H1 (cell line): ENCODE measurements around the gene CCDC136. TPM values are rescaled to one million over a fixed set of nuclear protein-coding genes. Genes with fewer than 3 reads are reported as not detected.

ENCODE experiments used
- CHD2 ChIP-seq: IDR thresholded peaks from 2 replicates; pipeline ENCODE4 v1.6.1; 2012; ENCODE audit warnings: low read length, improper control_type of control experiment
- EP300 ChIP-seq, 2 experiments: IDR thresholded peaks; 1 replicate in 1 of 2; 2 replicates in 1 of 2; pipeline ENCODE4 v1.6.1; 2011 to 2012; ENCODE audit warnings: low read depth in 2 of 2, low read length in 2 of 2, mild to moderate bottlenecking in 2 of 2, borderline replicate concordance in 1 of 2, inconsistent platforms in 1 of 2, moderate library complexity in 1 of 2
- EZH2 ChIP-seq: fragments of 200-600 bp; sonication (generic); IDR thresholded peaks from 2 replicates; pipeline ENCODE4 v1.7.1; 2012; ENCODE audit warnings: low read depth, mild to moderate bottlenecking, moderate library complexity, low read length, inconsistent platforms; ENCODE audit not compliant: severe bottlenecking
- GABPA ChIP-seq: IDR thresholded peaks from 2 replicates; pipeline ENCODE4 v1.6.1; 2011; ENCODE audit warnings: mild to moderate bottlenecking, low read length, moderate library complexity, borderline replicate concordance; ENCODE audit not compliant: insufficient read depth
- PHF8 ChIP-seq: fragments of 200-600 bp; sonication (generic); conservative IDR thresholded peaks from 2 replicates; pipeline ENCODE4 v1.7.1; 2012; ENCODE audit warnings: low read depth, mild to moderate bottlenecking, inconsistent platforms, low read length, moderate library complexity
- SRF ChIP-seq: IDR thresholded peaks from 2 replicates; pipeline ENCODE4 v1.6.1; 2011; ENCODE audit warnings: mild to moderate bottlenecking, low read depth, low read length, moderate library complexity
- polyA plus RNA-seq, 7 experiments: library from polyadenylated mRNA; depleted of rRNA in 3 of 7; stranded (reverse) in 5 of 7; unstranded in 2 of 7; fragments of >200 nt in 5 of 7; fragments of 200-250 nt in 2 of 7; gene quantifications; 1 replicate in 5 of 7; 2 replicates in 1 of 7; 4 replicates in 1 of 7; pipeline versions ENCODE4 v1.2.1 to v1.2.3, GENCODE V29; 2011 to 2013; ENCODE audit warnings: missing spikeins in 2 of 7, mixed read lengths in 2 of 7
- total RNA-seq: library from RNA; stranded (reverse); fragmentation: NEBNext Ultra II Directional; extraction: Animal tissue kit (Norgen Biotek cat#: 25700); gene quantifications from 2 replicates; pipeline ENCODE4 v1.2.1, GENCODE V29; 2021
- TF ChIP-seq, protein P1 (sequence below), 3 experiments: IDR thresholded peaks; 1 replicate in 2 of 3; 2 replicates in 1 of 3; pipeline versions ENCODE4 v1.5.1 to v1.6.1; 2011; ENCODE audit warnings: low read length in 3 of 3, mild to moderate bottlenecking in 3 of 3, inconsistent platforms in 2 of 3, low read depth in 1 of 3, moderate library complexity in 1 of 3; ENCODE audit not compliant: insufficient read depth in 1 of 3; ENCODE audit errors: control extremely low read depth in 1 of 3

Gene CCDC136
- total and polyA plus RNA-seq, 2 of the 8 experiments (the other 6 are each of a cell fraction or from before 2014, with no cell fraction given): 35.6 to 47.7 TPM

DNA sequence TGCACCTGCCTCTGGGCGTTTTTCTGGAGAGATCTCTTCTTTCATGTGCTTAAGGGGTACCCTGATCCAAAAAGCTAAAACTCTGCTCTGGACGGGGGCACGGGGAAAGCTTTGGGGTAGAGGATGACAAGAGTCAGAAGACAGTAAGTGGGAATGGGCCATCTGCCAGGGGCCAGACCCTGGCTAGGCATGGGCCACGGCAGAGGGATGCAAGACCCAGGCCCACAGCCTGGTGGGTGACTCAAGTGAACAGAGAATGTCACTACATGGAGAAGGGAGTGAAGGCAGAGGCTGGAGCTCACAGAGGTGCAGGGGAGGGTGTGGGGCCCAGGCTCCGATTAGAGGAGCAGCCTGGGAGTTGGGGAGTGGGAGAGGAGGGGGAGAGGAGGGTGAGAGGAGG is 53.7 kb downstream of the CCDC136 start (continued):
- no peak for TF ChIP-seq EP300 (IDR thresholded peaks at IDR 0.05; ENCODE audit: borderline replicate concordance in 1 of 2, low read depth in 2 of 2, low read length in 2 of 2)
- no peak for TF ChIP-seq CHD2
- no peak for TF ChIP-seq SRF
- no peak for TF ChIP-seq EZH2
- TF ChIP-seq, protein P1, sequence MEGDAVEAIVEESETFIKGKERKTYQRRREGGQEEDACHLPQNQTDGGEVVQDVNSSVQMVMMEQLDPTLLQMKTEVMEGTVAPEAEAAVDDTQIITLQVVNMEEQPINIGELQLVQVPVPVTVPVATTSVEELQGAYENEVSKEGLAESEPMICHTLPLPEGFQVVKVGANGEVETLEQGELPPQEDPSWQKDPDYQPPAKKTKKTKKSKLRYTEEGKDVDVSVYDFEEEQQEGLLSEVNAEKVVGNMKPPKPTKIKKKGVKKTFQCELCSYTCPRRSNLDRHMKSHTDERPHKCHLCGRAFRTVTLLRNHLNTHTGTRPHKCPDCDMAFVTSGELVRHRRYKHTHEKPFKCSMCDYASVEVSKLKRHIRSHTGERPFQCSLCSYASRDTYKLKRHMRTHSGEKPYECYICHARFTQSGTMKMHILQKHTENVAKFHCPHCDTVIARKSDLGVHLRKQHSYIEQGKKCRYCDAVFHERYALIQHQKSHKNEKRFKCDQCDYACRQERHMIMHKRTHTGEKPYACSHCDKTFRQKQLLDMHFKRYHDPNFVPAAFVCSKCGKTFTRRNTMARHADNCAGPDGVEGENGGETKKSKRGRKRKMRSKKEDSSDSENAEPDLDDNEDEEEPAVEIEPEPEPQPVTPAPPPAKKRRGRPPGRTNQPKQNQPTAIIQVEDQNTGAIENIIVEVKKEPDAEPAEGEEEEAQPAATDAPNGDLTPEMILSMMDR (IDR thresholded peaks at IDR 0.05; ENCODE audit: control extremely low read depth in 1 of 3, insufficient read depth in 1 of 3, low read depth in 1 of 3, low read length in 3 of 3): no peak
- no peak for TF ChIP-seq PHF8
- no peak for TF ChIP-seq GABPA
